Esophagus squamous epithelium (tissue), 5 donors: Measurements from ENCODE around the gene SCRN1. TPM values are rescaled to one million over a fixed set of nuclear protein-coding genes. Genes with fewer than 3 reads are reported as not detected.

Source experiments
- DNase-seq: peaks from one replicate; lab custom pipeline; 2025; lab: John Stamatoyannopoulos, UW
- H3K27ac ChIP-seq, 4 donors: fragments of 200-600 bp; sonication (generic); one replicate each; pipeline ENCODE4 v1.5.1; 2016 to 2019; ENCODE audit warnings: mild to moderate bottlenecking in 1 of 4
- H3K27me3 ChIP-seq, 4 donors: fragments of 200-600 bp; sonication (generic); 1 replicate in 3 of 4; 2 replicates in 1 of 4; pipeline versions ENCODE4 v1.5.1 to v1.6.0; 2017 to 2021; ENCODE audit warnings: antibody characterized with exemption in 1 of 4
- H3K36me3 ChIP-seq, 3 donors: fragments of 200-600 bp; sonication (generic); one replicate each; pipeline ENCODE4 v1.5.1; 2016 to 2019
- H3K4me1 ChIP-seq, 3 donors: fragments of 200-600 bp; sonication (generic); one replicate each; pipeline ENCODE4 v1.5.1; 2017 to 2019
- H3K4me3 ChIP-seq, 4 donors: fragments of 200-600 bp; sonication (generic); 1 replicate in 3 of 4; 2 replicates in 1 of 4; pipeline ENCODE4 v1.5.1; 2016 to 2019; ENCODE audit warnings: mild to moderate bottlenecking in 2 of 4, moderate library complexity in 1 of 4
- H3K9me3 ChIP-seq, 3 donors: fragments of 200-600 bp; sonication (generic); one replicate each; pipeline ENCODE4 v1.5.1; 2016 to 2019
- CTCF ChIP-seq, 6 experiments: fragments of 450-650 bp in 4 of 6; fragments of 200-600 bp in 2 of 6; sonication (generic) in 2 of 6; IDR thresholded peaks; one replicate each; pipeline ENCODE4 v1.5.1; 2016 to 2019; ENCODE audit warnings: antibody characterized with exemption in 6 of 6, mild to moderate bottlenecking in 4 of 6, moderate library complexity in 4 of 6
- POLR2A ChIP-seq, 4 donors: fragments of 450-650 bp; IDR thresholded peaks; one replicate each; pipeline ENCODE4 v1.6.1; 2017; ENCODE audit warnings: antibody characterized with exemption in 4 of 4, mild to moderate bottlenecking in 4 of 4, moderate library complexity in 3 of 4
- WGBS, 2 donors: methylation state at CpG; one replicate each; pipeline ENCODE4 v1.1.5; 2018; 5-methylcytosine and 5-hydroxymethylcytosine counted together
- intact Hi-C: fragments of 100-400 bp; cut with DNase I; formaldehyde crosslinking; loops from one replicate; pipeline ENCODE4 v1.15.0; 2022
- total RNA-seq, 4 donors: library from RNA; depleted of rRNA; stranded (reverse); fragments of >200 nt; gene quantifications; one replicate each; pipeline ENCODE4 v1.1.0, GENCODE V29; 2016
- donor health status: DM: yes; HTN: yes; CAD: no.

SCRN1 gene
- total RNA-seq, 4 donors from 2014 or later = 6.3 to 27.8 (median 20.5) TPM

GRCh38 chr7:29886827-29887226 lies 102.8 kb downstream of the SCRN1 start:
- H3K9me3 ChIP-seq = no peaks in the 10 kb centered on the region
- peaks cover 0 to 14% (median 0%) of the 10 kb centered on the region in 4 donors for H3K27me3 ChIP-seq
- TF ChIP-seq CTCF (IDR thresholded peaks at IDR 0.05) (no peak), POLR2A (IDR thresholded peaks at IDR 0.05) (no peak)
- no peak for DNase-seq
- intact Hi-C loops = no loop called here
- WGBS, 2 donors = 96 to 98% methylated on average over 2 of the region's 2 CpGs
- H3K4me3 ChIP-seq = no peak overlapping the region
- peaks cover 3 to 22% (median 6%) of the 10 kb centered on the region in 3 donors for H3K4me1 ChIP-seq
- H3K36me3 ChIP-seq = peaks cover 0 to 6% (median 0%) of the 10 kb centered on the region in 3 donors
- H3K27ac ChIP-seq = no peak overlapping the region

GRCh38 chr7:29885626-29886025 lies 104.0 kb downstream of the SCRN1 start:
- Histone ChIP-seq H3K36me3 (peaks cover 0 to 6% (median 0%) of the 10 kb centered on the region in 3 donors), H3K27me3 (peaks cover 0 to 14% (median 0%) of the 10 kb centered on the region in 4 donors), H3K9me3 (no peaks in the 10 kb centered on the region), H3K27ac (no peak overlapping the region), H3K4me3 (no peak overlapping the region), H3K4me1 (peaks cover 3 to 22% (median 6%) of the 10 kb centered on the region in 3 donors)
- no peak for DNase-seq
- WGBS, 2 donors = 80 to 87% methylated on average over 3 of the region's 3 CpGs
- no peak for TF ChIP-seq CTCF (IDR thresholded peaks at IDR 0.05)
- no peak for TF ChIP-seq POLR2A (IDR thresholded peaks at IDR 0.05)
- intact Hi-C loops = no loop called here

- DNase-seq = no peak
- intact Hi-C loops = no loop called here
- Histone ChIP-seq H3K27me3 (peaks cover 0 to 14% (median 0%) of the 10 kb centered on the region in 4 donors), H3K4me3 (peak overlapping the region; percentile 35 to 62 (median 48)), H3K4me1 (peaks cover 3 to 22% (median 6%) of the 10 kb centered on the region in 3 donors), H3K27ac (peak overlapping the region in 2 of 4 donors; percentile 32 to 43), H3K9me3 (no peaks in the 10 kb centered on the region), H3K36me3 (peaks cover 0 to 4% (median 0%) of the 10 kb centered on the region in 3 donors)
- peak in 1 of 6 experiments; percentile 34 for TF ChIP-seq CTCF (IDR thresholded peaks at IDR 0.05)
- TF ChIP-seq POLR2A (IDR thresholded peaks at IDR 0.05) = no peak
- 43 to 51% methylated on average over 12 to 14 of the region's 28 CpGs for WGBS, 2 donors
Measured at GRCh38 chr7:29884399-29885272, 105.0 kb downstream of the SCRN1 start.

GRCh38 chr7:29883462-29884398 lies 105.9 kb downstream of the SCRN1 start:
- peaks cover 0 to 14% (median 0%) of the 10 kb centered on the region in 4 donors for H3K27me3 ChIP-seq
- no peaks in the 10 kb centered on the region for H3K36me3 ChIP-seq
- intact Hi-C loops = no loop called here
- peaks cover 3 to 22% (median 6%) of the 10 kb centered on the region in 3 donors for H3K4me1 ChIP-seq
- no peaks in the 10 kb centered on the region for H3K9me3 ChIP-seq
- DNase-seq = no peak
- peak overlapping the region in 2 of 4 donors; percentile 32 to 43 for H3K27ac ChIP-seq
- TF ChIP-seq CTCF (IDR thresholded peaks at IDR 0.05) = no peak
- TF ChIP-seq POLR2A (IDR thresholded peaks at IDR 0.05) = no peak
- peak overlapping the region; percentile 35 to 62 (median 48) for H3K4me3 ChIP-seq
- WGBS, 2 donors = 13 to 28% methylated on average over 11 to 14 of the region's 46 CpGs
